SW480 (cell line): ENCODE results near the gene RGS6.

Experiments used
- DNase-seq: peaks from one replicate; pipeline ENCODE4 v3.0.0-alpha.2; 2016; ENCODE audit warnings: low spot score

RGS6 gene

GRCh38 chr14:72503271-72503670 lies 571.0 kb downstream of the RGS6 start:
- no peak for DNase-seq

GRCh38 chr14:72503696-72504368 lies 571.6 kb downstream of the RGS6 start:
- peak; percentile 9 for DNase-seq

GRCh38 chr14:72510566-72510965 lies 578.3 kb downstream of the RGS6 start:
- DNase-seq = no peak

GRCh38 chr14:72512281-72512680 lies 580.1 kb downstream of the RGS6 start:
- no peak for DNase-seq

- DNase-seq = no peak
Observed at GRCh38 chr14:72512925-72513324, 580.7 kb downstream of the RGS6 start.

GRCh38 chr14:72513346-72513745 lies 581.1 kb downstream of the RGS6 start:
- DNase-seq = no peak

GRCh38 chr14:72513965-72514659 lies 581.9 kb downstream of the RGS6 start:
- peak; percentile 55 for DNase-seq

- DNase-seq = no peak
Observed at GRCh38 chr14:72514660-72515025, 582.4 kb downstream of the RGS6 start.

- DNase-seq = no peak
Observed at GRCh38 chr14:72515779-72516770, 583.8 kb downstream of the RGS6 start.

- peak; percentile 63 for DNase-seq
Observed at GRCh38 chr14:72516936-72517700, 584.9 kb downstream of the RGS6 start.

GRCh38 chr14:72517736-72518135 lies 585.5 kb downstream of the RGS6 start:
- DNase-seq = no peak

GRCh38 chr14:72518809-72519377 lies 586.7 kb downstream of the RGS6 start:
- DNase-seq = no peak

GRCh38 chr14:72519543-72519942 lies 587.3 kb downstream of the RGS6 start:
- DNase-seq = no peak

GRCh38 chr14:72521045-72521444 lies 588.8 kb downstream of the RGS6 start:
- no peak for DNase-seq

- DNase-seq = no peak
Observed at GRCh38 chr14:72521968-72522741, 589.9 kb downstream of the RGS6 start.

- DNase-seq = no peak
Observed at GRCh38 chr14:72522847-72523246, 590.6 kb downstream of the RGS6 start.

GRCh38 chr14:72523424-72524294 lies 591.4 kb downstream of the RGS6 start:
- DNase-seq = no peak

- DNase-seq = no peak
Observed at GRCh38 chr14:72524295-72524629, 592.0 kb downstream of the RGS6 start.

- DNase-seq = no peak
Observed at GRCh38 chr14:72525087-72525915, 593.1 kb downstream of the RGS6 start.
